Fibroblast of the aortic adventitia (primary cell): ENCODE results near the gene FARP2. TPM values are rescaled to one million over a fixed set of nuclear protein-coding genes. Genes with fewer than 3 reads are reported as not detected.

Experiments
- DNase-seq: peaks from one replicate; pipeline ENCODE4 v3.0.0-alpha.2; 2010; ENCODE audit warnings: low read depth
- H3K4me3 ChIP-seq: 2 replicates; pipeline ENCODE4 v1.5.1; 2011; ENCODE audit warnings: low read depth, mild to moderate bottlenecking, control low read depth, low read length, moderate library complexity
- CTCF ChIP-seq: IDR thresholded peaks from 2 replicates; pipeline ENCODE4 v1.5.1; 2011; ENCODE audit warnings: mild to moderate bottlenecking, low read length, control low read depth, inconsistent platforms; ENCODE audit not compliant: insufficient read depth
- total RNA-seq: library from RNA; depleted of rRNA; stranded (reverse); fragments of >200 nt; gene quantifications from 2 replicates; pipeline ENCODE4 v1.2.3, GENCODE V29; 2012; ENCODE audit warnings: low replicate concordance

FARP2 gene
- total RNA-seq, 1 donor = 41.0 TPM

- DNase-seq = no peak
- TF ChIP-seq CTCF = no peak
- H3K4me3 ChIP-seq = no peak overlapping the region
Measured at GRCh38 chr2:241458687-241459086, 102.6 kb downstream of the FARP2 start.

GRCh38 chr2:241459520-241459919 is 103.4 kb downstream of the FARP2 start:
- no peak for DNase-seq
- no peak overlapping the region for H3K4me3 ChIP-seq
- no peak for TF ChIP-seq CTCF

- TF ChIP-seq CTCF = no peak
- no peak for DNase-seq
- H3K4me3 ChIP-seq = no peak overlapping the region
Measured at GRCh38 chr2:241460631-241461030, 104.5 kb downstream of the FARP2 start.

GRCh38 chr2:241461693-241462677 is 105.9 kb downstream of the FARP2 start:
- no peak for TF ChIP-seq CTCF
- DNase-seq = no peak
- no peak overlapping the region for H3K4me3 ChIP-seq

- no peak overlapping the region for H3K4me3 ChIP-seq
- TF ChIP-seq CTCF = no peak
- no peak for DNase-seq
Measured at GRCh38 chr2:241463276-241464135, 107.4 kb downstream of the FARP2 start.

GRCh38 chr2:241465543-241465942 is 109.5 kb downstream of the FARP2 start:
- DNase-seq = no peak
- TF ChIP-seq CTCF = no peak
- H3K4me3 ChIP-seq = no peak overlapping the region
